Omental fat pad (tissue), 4 donors: ENCODE data around the gene MRPL53. TPM values are rescaled to one million over a fixed set of nuclear protein-coding genes. Genes with fewer than 3 reads are reported as not detected.
"Not testable (repeated sequence)": the region's sequence is repeated elsewhere in the genome, so short reads cannot be mapped to it uniquely, and the experiment has no call there.

Source experiments
- ATAC-seq: fragments of 150-250 bp; one replicate; pipeline ENCODE4 v1.9.1; 2016; ENCODE audit warnings: mild to moderate bottlenecking, moderate library complexity; ENCODE audit not compliant: low FRiP score
- DNase-seq: peaks from one replicate; pipeline ENCODE4 v3.0.0-alpha.2; 2019; ENCODE audit warnings: low spot score
- total RNA-seq, 4 donors: library from RNA; depleted of rRNA; stranded (reverse); fragments of >200 nt; gene quantifications; one replicate each; pipeline ENCODE4 v1.1.0, GENCODE V29; 2016
- TF ChIP-seq, protein P1 (sequence below), 3 donors: fragments of 450-650 bp; IDR thresholded peaks; one replicate each; pipeline ENCODE4 v1.5.1; 2016 to 2017; ENCODE audit warnings: antibody characterized with exemption in 3 of 3, mild to moderate bottlenecking in 3 of 3, moderate library complexity in 2 of 3

Gene MRPL53
- total RNA-seq, 4 donors from 2014 or later: 33.3 to 44.6 (median 36.9) TPM

DNA sequence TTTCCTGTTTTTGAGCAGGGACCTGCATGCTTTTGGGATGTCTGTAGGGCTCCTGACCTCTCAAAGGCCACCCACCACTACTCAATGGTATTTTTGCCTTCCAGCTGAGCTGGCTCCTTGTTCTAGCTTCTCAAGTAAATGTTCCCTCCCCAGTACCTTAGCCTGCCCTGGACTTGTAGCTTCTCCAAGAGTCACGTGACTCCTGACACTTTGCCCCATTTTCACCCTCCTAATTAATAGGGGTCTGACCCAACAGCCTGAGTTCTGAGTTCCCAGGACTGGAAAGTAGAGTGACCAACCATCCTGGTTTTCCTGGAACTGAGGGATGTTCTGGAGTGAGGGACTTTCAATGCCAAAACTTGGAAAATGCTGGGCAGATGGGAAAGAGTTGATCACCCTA is 23.0 kb upstream of the MRPL53 start:
- TF ChIP-seq, protein P1, sequence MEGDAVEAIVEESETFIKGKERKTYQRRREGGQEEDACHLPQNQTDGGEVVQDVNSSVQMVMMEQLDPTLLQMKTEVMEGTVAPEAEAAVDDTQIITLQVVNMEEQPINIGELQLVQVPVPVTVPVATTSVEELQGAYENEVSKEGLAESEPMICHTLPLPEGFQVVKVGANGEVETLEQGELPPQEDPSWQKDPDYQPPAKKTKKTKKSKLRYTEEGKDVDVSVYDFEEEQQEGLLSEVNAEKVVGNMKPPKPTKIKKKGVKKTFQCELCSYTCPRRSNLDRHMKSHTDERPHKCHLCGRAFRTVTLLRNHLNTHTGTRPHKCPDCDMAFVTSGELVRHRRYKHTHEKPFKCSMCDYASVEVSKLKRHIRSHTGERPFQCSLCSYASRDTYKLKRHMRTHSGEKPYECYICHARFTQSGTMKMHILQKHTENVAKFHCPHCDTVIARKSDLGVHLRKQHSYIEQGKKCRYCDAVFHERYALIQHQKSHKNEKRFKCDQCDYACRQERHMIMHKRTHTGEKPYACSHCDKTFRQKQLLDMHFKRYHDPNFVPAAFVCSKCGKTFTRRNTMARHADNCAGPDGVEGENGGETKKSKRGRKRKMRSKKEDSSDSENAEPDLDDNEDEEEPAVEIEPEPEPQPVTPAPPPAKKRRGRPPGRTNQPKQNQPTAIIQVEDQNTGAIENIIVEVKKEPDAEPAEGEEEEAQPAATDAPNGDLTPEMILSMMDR (IDR thresholded peaks at IDR 0.05): no peak
- DNase-seq (no peak), ATAC-seq (no peak)

DNA sequence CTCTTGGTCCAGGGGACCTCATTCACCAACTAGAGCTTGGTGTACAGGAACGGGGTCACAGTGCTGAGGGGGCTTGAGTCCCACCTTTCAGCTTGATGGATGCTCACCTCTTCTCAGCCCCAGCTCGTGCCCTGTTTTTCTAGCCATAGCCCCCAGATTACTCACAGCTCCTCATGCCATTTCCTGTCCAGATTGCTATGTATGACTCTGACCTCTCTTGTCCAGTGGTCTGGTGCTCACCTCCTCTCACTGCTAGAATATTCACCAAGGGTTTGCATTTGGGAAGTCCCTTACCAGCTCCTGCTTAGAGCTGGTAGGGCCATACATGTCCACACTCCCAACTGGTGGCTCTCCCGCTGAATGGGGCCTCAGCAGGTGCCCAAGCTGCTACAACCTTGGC is 21.1 kb upstream of the MRPL53 start:
- ATAC-seq: no peak
- DNase-seq: no peak
- TF ChIP-seq, protein P1 (IDR thresholded peaks at IDR 0.05): no peak

DNA sequence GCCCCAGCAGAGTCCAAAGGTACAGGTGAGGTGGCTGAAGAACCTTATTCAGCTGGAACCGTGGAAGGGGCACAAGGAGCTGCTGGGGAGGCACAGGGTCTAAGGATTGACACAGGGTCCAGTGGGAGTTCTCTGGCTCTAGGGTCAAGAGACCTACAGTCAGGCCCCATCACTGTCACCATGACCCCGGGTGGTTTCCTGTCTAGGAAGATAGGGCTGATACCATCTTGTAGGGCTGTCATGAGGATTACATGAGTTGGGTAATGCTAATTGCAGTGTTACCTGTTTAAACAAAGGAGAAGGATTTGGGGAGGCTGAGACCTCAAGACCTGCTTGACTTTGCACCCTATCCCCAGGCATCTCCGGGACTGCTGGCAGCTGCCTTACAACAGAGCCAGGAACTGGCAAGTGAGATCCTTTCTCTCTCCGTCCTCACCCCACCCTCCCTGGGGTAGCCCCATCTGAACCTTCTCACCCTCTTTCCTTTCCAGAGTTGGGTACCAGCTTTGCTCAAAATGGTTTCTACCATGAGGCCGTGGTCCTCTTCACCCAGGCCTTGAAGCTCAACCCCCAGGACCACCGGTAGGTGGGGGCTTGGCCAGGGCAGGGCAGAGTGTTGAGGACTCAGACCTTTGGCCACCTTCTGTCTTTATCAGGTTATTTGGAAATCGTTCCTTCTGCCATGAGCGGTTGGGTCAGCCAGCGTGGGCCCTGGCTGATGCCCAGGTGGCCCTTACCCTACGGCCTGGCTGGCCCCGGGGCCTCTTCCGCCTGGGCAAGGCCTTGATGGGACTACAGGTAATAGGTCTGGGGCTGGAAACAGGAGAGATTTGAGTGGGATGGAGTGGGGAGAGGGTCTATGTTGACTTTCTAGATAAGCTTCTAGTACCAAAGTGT is 19.4 kb upstream of the MRPL53 start:
- peak; percentile 25 for ATAC-seq
- TF ChIP-seq, protein P1 (IDR thresholded peaks at IDR 0.05): no peak
- no peak for DNase-seq

DNA sequence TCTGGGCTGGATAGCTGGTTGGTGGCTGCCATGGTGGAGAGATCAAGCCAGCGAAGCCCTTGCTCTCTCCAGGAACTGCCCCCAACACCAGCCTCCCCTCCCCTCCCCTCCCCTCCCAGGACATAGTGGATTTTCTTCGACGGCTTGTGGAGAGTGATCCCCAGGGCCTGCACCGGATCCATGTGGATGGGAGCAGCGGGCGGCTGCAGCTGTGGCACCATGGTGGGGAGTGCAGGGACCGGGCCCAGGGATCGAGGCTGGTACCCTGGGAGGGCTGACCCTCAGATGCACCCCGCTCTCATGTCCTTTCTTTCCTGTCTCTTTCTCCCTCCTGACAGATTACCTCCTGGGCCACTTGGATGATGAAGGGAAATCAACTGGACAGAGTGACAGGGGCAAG is 17.4 kb upstream of the MRPL53 start:
- TF ChIP-seq, protein P1 (IDR thresholded peaks at IDR 0.05): no peak
- no peak for ATAC-seq
- DNase-seq: no peak

DNA sequence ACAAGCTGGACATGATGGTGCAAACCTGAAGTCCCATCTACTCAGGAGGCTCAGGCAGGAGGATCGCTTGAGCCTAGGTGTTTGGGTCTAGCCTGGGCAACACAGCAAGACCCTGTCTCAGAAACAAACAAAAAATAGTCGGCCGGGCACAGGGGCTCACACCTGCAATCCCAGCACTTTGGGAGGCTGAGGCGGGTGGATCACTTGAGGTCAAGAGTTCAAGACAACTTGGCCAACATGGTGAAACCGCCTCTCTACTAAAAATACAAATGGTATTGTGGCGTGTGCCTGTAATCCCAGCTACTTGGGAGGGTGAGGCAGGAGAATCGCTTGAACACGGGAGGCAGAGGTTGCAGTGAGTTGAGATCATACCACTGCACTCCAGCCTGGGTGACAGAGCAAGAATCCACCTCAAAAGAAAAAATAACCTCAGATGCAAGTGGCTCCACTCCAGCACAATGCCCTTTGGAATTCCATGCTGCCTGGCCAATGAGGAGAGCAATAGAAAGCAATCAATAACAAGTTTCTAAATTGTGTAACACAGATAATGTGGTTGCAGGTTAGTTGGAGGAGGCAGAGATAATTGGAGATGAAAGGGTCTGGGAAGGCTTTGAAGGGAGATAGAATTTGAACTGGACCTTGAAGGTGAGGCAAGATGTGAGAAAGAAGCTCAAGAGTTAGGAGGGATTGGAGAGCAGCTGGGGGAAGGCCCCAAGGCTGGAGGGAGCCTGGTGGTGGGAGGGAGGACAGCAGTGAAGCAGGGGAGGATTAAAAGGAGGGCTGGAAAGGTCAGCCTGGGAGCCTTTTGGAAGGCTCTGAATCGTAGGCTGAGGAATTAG is 16.4 kb upstream of the MRPL53 start:
- ATAC-seq: no peak
- no peak for DNase-seq
- TF ChIP-seq, protein P1 (IDR thresholded peaks at IDR 0.05): no peak

DNA sequence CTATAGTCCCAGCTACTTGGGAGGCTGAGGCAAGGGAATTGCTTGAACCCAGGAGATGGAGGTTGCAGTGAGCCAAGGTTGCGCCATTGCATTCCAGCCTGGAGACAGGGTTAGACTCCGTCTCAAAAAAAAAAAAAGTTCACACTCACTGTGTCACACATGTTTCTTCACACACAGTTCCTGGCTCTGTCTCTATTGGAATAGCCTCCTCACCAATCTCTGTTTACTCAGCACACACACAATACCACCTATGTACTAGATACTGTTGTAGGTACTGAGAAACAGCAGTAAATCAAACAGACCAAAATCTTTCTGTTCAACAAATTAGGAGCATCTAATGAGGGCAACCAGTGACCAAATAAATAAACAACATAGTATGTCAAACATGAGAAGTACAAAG is 13.7 kb upstream of the MRPL53 start:
- DNase-seq (no peak), ATAC-seq (no peak)

DNA sequence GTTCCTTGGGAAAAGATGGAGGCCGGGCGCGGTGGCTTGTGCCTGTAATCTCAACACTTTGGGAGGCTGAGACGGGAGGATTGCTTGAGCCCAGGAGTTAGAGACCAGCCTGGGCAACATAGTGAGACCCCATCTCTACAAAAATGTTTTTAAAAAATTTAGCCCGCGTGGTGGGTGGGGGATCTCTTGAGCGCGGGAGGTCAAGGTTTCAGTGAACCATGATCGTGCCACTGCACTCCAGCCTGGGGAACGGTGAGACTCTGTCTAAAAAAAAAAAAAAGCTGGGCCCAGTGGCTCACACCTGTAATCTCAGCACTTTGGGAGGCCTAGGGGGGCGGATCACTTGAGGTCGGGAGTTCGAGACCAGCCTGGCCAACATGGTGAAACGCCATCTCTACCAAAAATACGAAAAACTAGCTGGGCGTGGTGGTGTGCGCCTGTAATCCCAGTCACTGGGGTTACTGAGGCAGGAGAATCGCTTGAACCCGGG is 11.2 kb upstream of the MRPL53 start:
- ATAC-seq, DNase-seq: not testable (repeated sequence)

More for the DNA sequence above, 13.7 kb upstream of the MRPL53 start:
- TF ChIP-seq, protein P1 (IDR thresholded peaks at IDR 0.05): no peak
